GM23338 (cell line): ENCODE data around the gene KPNA2. TPM values are rescaled to one million over a fixed set of nuclear protein-coding genes. Genes with fewer than 3 reads are reported as not detected.

Source experiments
- ETS1 ChIP-seq: IDR thresholded peaks from 2 replicates; pipeline ENCODE4 v1.6.1; 2016; ENCODE audit warnings: antibody characterized with exemption
- EZH2 ChIP-seq: fragments of 200-600 bp; sonication (generic); IDR thresholded peaks from one replicate; pipeline ENCODE4 v1.8.0; 2017; ENCODE audit warnings: antibody characterized with exemption, mild to moderate bottlenecking, low read depth; ENCODE audit not compliant: unreplicated experiment
- EZH2phosphoT487 ChIP-seq: fragments of 200-600 bp; sonication (generic); IDR thresholded peaks from one replicate; pipeline ENCODE4 v1.8.1; 2018; ENCODE audit warnings: antibody characterized with exemption; ENCODE audit not compliant: unreplicated experiment
- JUNB ChIP-seq: IDR thresholded peaks from one replicate; pipeline ENCODE4 v1.6.1; 2016; ENCODE audit warnings: antibody characterized with exemption; ENCODE audit not compliant: unreplicated experiment
- NANOG ChIP-seq: IDR thresholded peaks from 2 replicates; pipeline ENCODE4 v1.6.1; 2016; ENCODE audit warnings: antibody characterized with exemption, borderline replicate concordance
- STAT1 ChIP-seq: IDR thresholded peaks from one replicate; pipeline ENCODE4 v1.6.1; 2016; ENCODE audit warnings: antibody characterized with exemption; ENCODE audit not compliant: unreplicated experiment
- ZNF114 ChIP-seq: fragments of 250-450 bp; sonication (Bioruptor Pico); IDR thresholded peaks from 2 replicates; pipeline ENCODE4 v1.5.0; 2020; ENCODE audit warnings: mild to moderate bottlenecking, moderate library complexity
- ZNF331 ChIP-seq: fragments of 250-450 bp; sonication (Bioruptor Pico); IDR thresholded peaks from 2 replicates; pipeline ENCODE4 v1.5.0; 2020; ENCODE audit warnings: low read depth, mild to moderate bottlenecking, moderate library complexity
- ZNF462 ChIP-seq: fragments of 250-450 bp; sonication (Bioruptor Pico); IDR thresholded peaks from 2 replicates; pipeline ENCODE4 v1.5.0; 2020; ENCODE audit warnings: mild to moderate bottlenecking, moderate library complexity
- polyA plus RNA-seq: library from polyadenylated mRNA; unstranded; fragments of >200 nt; fragmentation: Nextera tagmentation; extraction: Ambion mirVana; gene quantifications from 2 replicates; pipeline ENCODE4 v1.2.1, GENCODE V29; 2016
- total RNA-seq: library from RNA; depleted of rRNA; stranded (reverse); fragments of >200 nt; shearing (Covaris generic); gene quantifications from 2 replicates; pipeline ENCODE4 v1.2.3, GENCODE V29; 2014

The KPNA2 gene
- total and polyA plus RNA-seq, 2 experiments from 2014 or later, result 375 to 442 TPM

- TF ChIP-seq ZNF462 (CRISPR knock-in tag) (no peak), JUNB (no peak), ETS1 (no peak), EZH2phosphoT487 (no peak), EZH2 (no peak), NANOG (no peak), ZNF331 (no peak), STAT1 (no peak), ZNF114 (CRISPR knock-in tag) (no peak)
Measured at GRCh38 chr17:67998466-67998865, 37.1 kb upstream of the KPNA2 start (continued).
